Left cardiac atrium (tissue), 4 donors: Measurements from ENCODE around the gene ABCC6. TPM values are rescaled to one million over a fixed set of nuclear protein-coding genes. Genes with fewer than 3 reads are reported as not detected.
A peak's percentile ranks its signal among the peaks of the same experiment; 100 is the strongest.
"Not testable (repeated sequence)": the region's sequence is repeated elsewhere in the genome, so short reads cannot be mapped to it uniquely, and the experiment has no call there.

Experiments
- ATAC-seq, 2 donors: fragments of 200-7000 bp; cut with Tn5 transposase; one replicate each; pipeline ENCODE4 v1.9.1; 2020; ENCODE audit warnings: mild to moderate bottlenecking in 2 of 2, moderate library complexity in 2 of 2
- DNase-seq: peaks from one replicate; pipeline ENCODE4 v3.0.0-alpha.2; 2020
- intact Hi-C, 2 donors: fragments of 100-400 bp; cut with DNase I; formaldehyde crosslinking; loops; one replicate each; pipeline versions ENCODE4 v1.14.1 to v1.15.1; 2022 to 2023
- long read RNA-seq: library from polyadenylated mRNA; unstranded; transcript quantifications from one replicate; pipeline ENCODE4 v2.0.0, GENCODE V29; 2021
- total RNA-seq, 2 donors: library from RNA; stranded (reverse); fragmentation: NEBNext Ultra II Directional; extraction: Animal tissue kit (Norgen Biotek cat#: 25700); gene quantifications; one replicate each; pipeline ENCODE4 v1.2.1, GENCODE V29; 2021
- donor health status: DM: no; HTN: yes; CAD: no.
- donor health status: DM: no; HTN: yes; CAD: no; lungs with severe emphysema.
- donor health status: DM: yes; HTN: yes; CAD: no.
- donor health status: Dilated cardiomyopathy.

Gene ABCC6
- 1 to 10 TPM; 2.0 to 8.2 TPM for total RNA-seq
- long read RNA-seq, partial matches to known transcripts: 1 of 2 reads
- long read RNA-seq, other reads (novel, unspliced or antisense): 0 of 2 reads

- peak; percentile 94 to 97 for ATAC-seq
- DNase-seq, intact Hi-C loops: not testable (repeated sequence)
These were observed at the start of gene ABCC6 for GRCh38 chr16:16222850-16223661. Gene ABCC6 (minus strand): TSS chr16:16223494. CDS start chr16:16223434, 60 bp downstream.

GRCh38 chr16:16272573-16273221 lies 49.4 kb upstream of the ABCC6 start:
- DNase-seq, intact Hi-C loops: not testable (repeated sequence)
- ATAC-seq: peak; percentile 55 to 91

GRCh38 chr16:16271658-16272057 lies 48.4 kb upstream of the ABCC6 start:
- ATAC-seq, DNase-seq, intact Hi-C loops: not testable (repeated sequence)

DNA sequence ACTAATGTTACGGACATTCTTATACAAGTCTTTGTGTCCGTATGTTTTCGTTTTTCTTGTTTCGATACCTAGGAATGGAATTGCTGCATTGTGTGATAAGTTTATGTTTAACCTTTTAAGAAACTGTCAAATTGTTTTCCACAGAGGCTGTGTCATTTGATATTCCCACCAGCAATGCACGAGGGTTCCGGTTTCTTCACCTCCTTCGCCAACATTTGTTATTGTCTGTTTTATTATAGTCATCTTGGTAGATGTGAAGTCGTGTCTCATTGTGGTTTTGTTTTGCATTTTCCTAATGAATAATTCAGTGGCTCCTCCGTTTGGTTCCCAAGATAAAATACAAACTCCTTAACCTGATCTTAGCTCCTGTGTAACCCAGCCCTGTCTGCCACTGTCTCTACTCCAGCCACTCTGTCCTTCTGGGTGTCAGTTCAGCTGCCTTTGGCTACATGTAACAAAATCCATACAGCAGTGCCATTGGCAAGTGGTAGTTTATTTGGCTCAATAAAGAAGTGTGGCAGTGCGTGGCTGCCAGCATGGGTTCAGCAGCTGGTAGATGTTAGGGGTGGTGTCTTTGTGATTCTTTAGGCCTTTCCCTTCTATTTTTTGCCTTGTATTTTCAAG lies 45.0 kb upstream of the ABCC6 start:
- ATAC-seq, DNase-seq, intact Hi-C loops: not testable (repeated sequence)

DNA sequence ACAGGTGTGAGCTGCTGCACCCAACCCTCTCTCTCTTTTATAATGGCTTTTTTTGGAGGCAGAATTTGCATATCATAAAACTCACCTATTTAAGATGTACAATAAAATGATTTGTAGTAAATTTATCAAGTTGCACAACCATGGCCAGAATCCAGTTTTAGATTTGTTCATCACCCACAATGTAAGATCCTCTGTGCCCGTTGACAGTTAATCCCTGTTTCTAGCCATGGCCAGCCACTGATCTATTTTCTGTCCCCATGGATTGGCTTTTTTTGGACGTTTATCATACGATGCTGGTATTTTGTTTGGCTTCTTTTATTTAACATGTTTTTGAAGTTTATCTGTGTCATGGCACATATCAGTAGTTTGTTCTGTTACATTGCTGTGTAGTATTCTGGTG lies 44.4 kb upstream of the ABCC6 start:
- DNase-seq, intact Hi-C loops, ATAC-seq: not testable (repeated sequence)

DNA sequence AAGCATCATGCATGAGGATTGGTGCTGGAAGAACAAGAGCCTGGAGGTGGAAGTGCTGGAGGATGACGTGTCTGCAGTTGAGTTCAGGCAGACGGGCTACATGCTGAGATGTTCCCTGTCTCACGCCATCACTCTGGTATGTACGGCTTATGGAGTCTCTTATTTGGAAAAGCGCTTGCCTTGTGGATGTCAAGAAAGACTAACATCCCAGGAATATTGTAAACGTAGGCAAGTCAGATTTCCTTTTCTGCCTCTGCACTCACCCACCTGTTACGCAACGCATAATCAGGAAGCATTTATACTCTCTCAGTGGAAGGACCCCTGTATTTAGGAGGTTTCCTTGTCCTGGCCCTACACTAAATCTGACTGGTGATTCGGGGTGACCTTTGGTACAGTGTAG lies 41.8 kb upstream of the ABCC6 start:
- DNase-seq, ATAC-seq, intact Hi-C loops: not testable (repeated sequence)

DNA sequence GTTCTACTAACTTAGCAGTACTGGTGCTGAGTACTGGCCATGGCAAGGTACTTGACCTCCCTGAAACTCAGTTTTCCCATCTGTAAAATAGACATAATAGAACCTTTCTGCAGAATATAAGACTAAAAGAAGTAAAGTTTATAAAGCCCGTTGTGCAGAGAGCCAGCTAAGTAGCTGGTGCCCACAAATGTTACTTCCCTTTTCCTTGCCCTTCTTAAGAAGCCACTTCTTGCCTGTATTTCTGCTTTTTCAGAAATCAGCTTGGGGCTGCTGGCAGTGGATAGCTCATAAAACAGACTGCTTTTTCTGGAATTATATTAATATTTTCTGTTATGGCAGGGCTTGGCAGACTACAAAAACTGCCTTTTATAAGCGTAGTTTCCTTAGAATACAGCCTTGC lies 40.7 kb upstream of the ABCC6 start:
- intact Hi-C loops, DNase-seq, ATAC-seq: not testable (repeated sequence)

DNA sequence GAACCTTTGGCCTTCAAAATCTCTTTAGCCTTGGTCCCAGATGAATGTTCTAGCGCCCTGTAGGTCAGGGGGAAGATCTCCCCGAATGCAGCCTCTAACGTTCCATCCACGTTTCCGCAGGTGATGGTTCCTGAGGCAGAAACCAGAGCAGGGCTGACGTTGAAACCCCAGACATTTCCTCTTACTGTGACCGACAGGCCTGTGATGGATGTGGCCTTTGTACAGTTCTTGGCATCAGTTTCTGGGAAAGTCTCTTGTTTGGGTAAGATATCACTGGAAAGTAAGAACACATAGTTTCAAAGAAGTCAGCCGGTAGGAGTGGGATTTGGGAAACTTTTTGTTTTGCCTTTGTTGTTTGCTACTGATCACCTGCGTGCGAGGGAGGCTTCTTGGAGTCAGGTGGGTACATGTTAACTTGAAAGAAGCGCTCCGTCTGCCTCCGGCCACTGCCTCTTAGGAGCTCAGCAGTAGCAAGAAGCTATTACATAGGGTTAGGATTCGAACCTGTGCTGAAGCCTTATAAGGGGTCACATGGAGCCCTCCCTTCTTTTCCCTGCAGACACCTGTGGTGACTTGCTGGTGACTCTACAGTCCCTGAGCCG lies 39.8 kb upstream of the ABCC6 start:
- DNase-seq, ATAC-seq, intact Hi-C loops: not testable (repeated sequence)

- intact Hi-C loops, DNase-seq: not testable (repeated sequence)
- peak in 1 of 2 donors; percentile 54 for ATAC-seq
These were observed 36.7 kb upstream of the ABCC6 start for GRCh38 chr16:16259971-16260370.

GRCh38 chr16:16258822-16259221 lies 35.5 kb upstream of the ABCC6 start:
- peak; percentile 48 for DNase-seq
- intact Hi-C loops: not testable (repeated sequence)
- ATAC-seq: peak; percentile 88 to 96

DNA sequence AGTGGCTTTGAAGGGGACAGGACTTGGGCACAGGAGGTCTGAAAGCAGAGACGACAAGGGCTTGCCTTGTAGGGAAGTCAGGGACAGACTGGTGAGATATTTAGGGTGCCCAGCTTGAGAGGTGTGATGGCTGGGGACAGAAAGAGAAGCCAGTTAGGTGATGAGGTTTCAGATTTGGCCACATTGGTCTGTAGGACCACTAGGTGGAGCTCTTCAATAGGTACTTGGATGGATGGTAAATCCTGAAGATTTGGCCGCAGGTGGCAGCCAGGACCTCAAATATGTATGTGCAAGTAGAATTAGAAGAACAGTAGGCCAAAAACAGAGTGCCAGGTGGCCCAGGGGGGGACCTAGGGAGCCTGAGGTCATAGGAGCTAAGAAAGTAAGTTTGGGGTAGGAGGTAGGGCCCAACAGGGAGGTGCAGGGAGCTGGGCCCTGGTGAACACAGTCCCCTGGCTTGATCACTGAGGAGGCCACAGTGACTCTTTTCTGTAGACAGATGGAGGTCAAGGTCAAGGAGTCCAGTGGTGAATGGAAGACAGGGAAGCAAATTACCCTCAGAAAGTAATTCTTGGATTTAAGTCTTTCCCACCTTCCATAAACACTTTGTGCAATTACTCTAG lies 34.1 kb upstream of the ABCC6 start:
- DNase-seq, intact Hi-C loops, ATAC-seq: not testable (repeated sequence)

DNA sequence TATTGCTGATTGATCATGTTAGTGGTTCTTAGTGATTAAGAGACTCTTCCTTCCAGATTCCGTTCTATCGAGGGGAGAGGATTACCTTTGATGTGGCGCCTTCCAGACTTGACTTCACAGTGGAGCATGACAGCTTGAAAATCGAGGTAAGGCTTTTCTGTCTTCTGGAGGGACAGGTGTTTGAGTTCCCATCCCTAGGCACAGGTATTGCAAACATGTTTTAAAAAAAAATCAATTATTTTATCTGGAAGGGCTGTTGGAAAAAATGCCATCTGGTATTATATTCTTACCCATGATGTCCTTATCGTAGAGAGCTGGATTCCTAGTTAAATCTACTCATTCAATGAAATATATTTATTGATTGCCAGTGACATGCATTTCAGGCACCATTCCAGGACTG lies 29.1 kb upstream of the ABCC6 start:
- ATAC-seq, DNase-seq, intact Hi-C loops: not testable (repeated sequence)

GRCh38 chr16:16249621-16250330 lies 26.5 kb upstream of the ABCC6 start:
- ATAC-seq: peak; percentile 44 to 54
- DNase-seq, intact Hi-C loops: not testable (repeated sequence)

DNA sequence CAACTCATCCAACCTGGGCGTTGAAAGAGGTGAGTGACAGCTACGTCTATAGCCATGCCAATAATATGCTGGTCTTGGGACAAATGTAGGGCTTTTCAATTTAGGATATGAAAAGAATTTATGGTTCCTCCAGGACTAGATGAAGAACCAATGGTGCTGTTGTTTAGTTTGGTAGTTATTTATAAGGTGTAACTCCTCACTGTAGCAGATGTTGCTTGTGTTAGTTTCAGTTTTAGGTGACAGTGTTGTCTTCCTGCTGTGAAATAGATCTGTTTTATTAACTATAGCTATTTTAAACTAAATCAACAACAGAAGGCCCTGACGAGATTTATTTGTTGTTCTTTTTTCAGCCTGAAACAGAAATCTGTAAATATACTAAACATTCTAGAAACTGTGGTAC lies 24.1 kb upstream of the ABCC6 start:
- DNase-seq, ATAC-seq, intact Hi-C loops: not testable (repeated sequence)

- ATAC-seq: peak; percentile 12 to 66
- DNase-seq, intact Hi-C loops: not testable (repeated sequence)
These were observed 23.4 kb upstream of the ABCC6 start for GRCh38 chr16:16246578-16247262.

DNA sequence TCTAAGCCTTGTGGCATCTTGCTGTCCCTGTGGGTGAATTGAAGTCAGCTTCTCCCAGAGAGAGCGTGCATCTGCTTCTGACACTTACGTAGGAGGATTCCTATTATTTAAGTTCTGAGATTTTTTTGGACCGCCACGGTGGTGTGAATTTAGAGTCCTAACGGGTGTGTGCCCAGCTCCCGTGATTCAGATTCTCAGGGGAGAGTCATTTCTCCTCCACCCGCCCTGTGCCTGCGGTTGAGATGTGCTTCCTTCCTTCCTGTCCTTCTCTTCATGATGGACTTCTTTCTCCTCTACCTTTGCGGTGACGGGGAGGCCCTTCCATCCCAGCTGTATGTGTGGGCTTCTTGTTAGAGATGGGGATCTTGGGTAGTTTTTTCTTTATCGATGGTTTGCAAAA lies 20.6 kb upstream of the ABCC6 start:
- intact Hi-C loops, DNase-seq, ATAC-seq: not testable (repeated sequence)

- ATAC-seq: peak; percentile 69 to 94
These were observed 17.4 kb upstream of the ABCC6 start for GRCh38 chr16:16240667-16241066.

More at GRCh38 chr16:16240667-16241066, 17.4 kb upstream of the ABCC6 start:
- DNase-seq, intact Hi-C loops: not testable (repeated sequence)
